GM04503 (cell line): ENCODE data around the gene CCDC82.
"Not testable (repeated sequence)": the region's sequence is repeated elsewhere in the genome, so short reads cannot be mapped to it uniquely, and the experiment has no call there.

Experiments
- DNase-seq: peaks from one replicate; pipeline ENCODE4 v3.0.0-alpha.2; 2012; ENCODE audit warnings: low read depth

CCDC82 gene

GRCh38 chr11:96389720-96390487, at the start of gene CCDC82, which contains the start of gene JRKL:
CCDC82 (minus strand) TSS chr11:96389912; CDS start chr11:96384747, 5,165 bp downstream.
JRKL (plus strand) TSS chr11:96390013; CDS start chr11:96390650, 637 bp downstream.
- peak; percentile 71 for DNase-seq

DNA sequence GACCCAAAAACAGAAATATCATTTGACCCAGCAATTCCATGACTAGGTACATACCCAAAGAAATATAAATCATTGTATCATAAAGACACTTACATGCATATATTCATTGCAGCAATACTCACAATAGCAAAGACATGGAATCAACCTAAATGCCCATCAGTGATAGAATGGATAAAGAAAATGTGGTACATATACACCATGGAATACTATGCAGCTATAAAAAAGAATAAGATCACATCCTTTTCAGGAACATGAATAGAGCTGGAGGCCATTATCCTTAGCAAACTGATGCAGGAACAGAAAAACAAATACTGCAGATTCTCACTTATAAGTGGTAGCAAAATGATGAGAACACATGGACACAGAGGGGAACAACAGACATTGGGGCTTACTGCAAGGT, 42.9 kb upstream of the CCDC82 start:
- not testable (repeated sequence) for DNase-seq

GRCh38 chr11:96430668-96431067, 41.0 kb upstream of the CCDC82 start:
- DNase-seq = no peak

- peak; percentile 12 for DNase-seq
These were observed 35.0 kb upstream of the CCDC82 start for GRCh38 chr11:96424693-96425092.

DNA sequence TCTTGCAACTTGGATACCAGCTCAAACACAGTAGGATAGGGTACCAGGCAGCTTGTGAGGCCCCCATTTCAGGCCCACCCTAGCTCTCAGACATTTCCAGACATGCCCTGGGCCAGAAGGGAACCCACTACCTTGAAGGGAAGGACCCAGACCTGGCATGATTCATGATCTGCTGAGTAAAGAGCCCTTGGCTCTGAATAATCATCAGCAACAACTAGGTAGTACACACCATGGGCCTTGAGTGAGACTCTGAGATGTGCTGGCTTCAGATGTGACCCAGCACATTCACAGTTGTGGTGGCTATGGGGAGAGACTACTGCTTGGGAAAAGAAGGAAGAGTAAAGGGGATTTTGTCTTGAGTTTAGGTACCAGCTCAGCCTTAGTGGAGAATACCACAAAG, 23.7 kb upstream of the CCDC82 start:
- no peak for DNase-seq

GRCh38 chr11:96412761-96413381, 23.2 kb upstream of the CCDC82 start:
- DNase-seq = no peak

GRCh38 chr11:96411412-96411811, 21.7 kb upstream of the CCDC82 start:
- not testable (repeated sequence) for DNase-seq

GRCh38 chr11:96400697-96401096, 11.0 kb upstream of the CCDC82 start:
- no peak for DNase-seq

GRCh38 chr11:96397863-96398262, 8.2 kb upstream of the CCDC82 start:
- DNase-seq = no peak

- no peak for DNase-seq
These were observed 6.9 kb upstream of the CCDC82 start for GRCh38 chr11:96396637-96397036.

- no peak for DNase-seq
These were observed 5.1 kb upstream of the CCDC82 start for GRCh38 chr11:96394773-96395172.

- peak; percentile 5 for DNase-seq
These were observed 4.1 kb upstream of the CCDC82 start for GRCh38 chr11:96393753-96394348.

DNA sequence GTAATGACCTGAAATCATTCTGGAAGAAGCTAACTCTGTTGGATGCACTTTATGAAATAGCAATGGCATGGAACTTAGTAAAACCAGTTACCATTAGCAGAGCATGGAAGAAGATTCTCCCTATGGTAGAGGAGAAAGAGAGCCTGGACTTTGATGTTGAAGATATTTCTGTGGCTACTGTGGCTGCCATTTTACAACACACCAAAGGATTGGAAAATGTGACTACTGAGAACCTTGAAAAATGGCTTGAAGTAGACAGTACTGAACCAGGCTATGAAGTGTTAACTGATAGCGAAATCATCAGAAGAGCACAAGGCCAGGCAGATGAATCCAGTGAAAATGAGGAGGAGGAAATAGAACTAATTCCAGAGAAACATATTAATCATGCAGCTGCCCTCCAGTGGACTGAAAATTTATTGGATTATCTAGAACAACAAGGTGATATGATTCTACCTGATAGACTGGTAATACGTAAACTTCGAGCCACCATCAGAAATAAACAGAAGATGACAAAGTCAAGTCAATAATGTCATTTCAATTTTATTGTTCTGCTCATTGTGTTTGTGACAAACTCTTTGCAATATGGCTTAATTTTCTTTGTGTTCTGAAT, 2.1 kb upstream of the CCDC82 start:
- no peak for DNase-seq

DNA sequence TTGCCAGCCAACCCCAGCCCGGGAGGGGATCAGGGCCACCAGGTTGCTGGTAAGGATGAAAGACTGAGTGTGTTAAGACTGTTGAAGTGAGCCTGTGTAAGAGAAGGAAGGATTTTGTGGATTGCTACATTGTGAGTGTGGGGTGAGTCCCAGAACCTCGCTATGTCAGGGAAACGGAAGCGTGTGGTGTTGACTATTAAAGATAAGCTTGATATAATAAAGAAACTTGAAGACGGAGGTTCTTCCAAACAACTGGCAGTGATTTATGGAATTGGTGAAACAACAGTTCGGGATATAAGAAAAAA, 728 bp upstream of the CCDC82 start:
- DNase-seq = peak; percentile 21

- DNase-seq = no peak
These were observed 607 bp downstream of the CCDC82 start for GRCh38 chr11:96388891-96389719.

GRCh38 chr11:96385187-96385586, 4.5 kb downstream of the CCDC82 start:
- DNase-seq = no peak

- DNase-seq = no peak
These were observed 5.6 kb downstream of the CCDC82 start for GRCh38 chr11:96384156-96384555.

DNA sequence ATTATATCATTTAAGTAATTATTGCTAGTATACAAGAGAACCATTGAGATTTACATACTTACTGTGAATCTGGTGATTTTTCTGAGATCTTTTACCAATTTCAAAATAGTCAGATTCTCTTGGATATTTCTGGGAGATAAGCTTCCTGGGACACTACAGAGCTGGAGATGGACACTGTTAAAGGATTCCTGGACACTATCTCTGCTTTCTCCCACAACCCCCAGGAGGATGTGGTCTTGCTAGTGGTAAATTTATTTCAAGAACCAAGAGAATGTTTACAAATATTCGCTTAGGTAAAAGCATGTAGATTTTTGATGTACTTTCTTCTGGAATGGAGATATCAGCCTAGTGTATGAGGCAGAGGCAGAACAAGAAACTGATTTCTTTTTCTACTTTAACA, 12.9 kb downstream of the CCDC82 start:
- DNase-seq = no peak

DNA sequence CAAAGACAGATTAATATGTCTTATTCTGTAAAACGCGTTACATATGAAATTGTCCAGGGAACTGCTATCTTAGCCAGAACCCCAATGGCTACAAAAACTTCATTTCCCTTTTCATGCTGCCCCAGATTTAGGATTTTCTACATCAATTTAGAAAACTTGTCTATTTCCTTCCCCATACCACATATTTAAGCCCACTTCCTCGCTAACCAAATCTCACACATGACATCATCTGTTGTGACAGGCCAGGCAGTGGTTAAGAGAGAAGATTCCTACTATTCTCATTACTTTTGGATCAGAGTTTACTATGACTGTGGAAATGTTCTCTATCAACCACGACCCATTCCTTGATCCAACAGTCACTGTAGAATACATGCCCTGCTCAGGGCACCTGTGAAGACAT, 15.9 kb downstream of the CCDC82 start:
- no peak for DNase-seq

- DNase-seq = no peak
These were observed 22.4 kb downstream of the CCDC82 start for GRCh38 chr11:96367342-96367741.

DNA sequence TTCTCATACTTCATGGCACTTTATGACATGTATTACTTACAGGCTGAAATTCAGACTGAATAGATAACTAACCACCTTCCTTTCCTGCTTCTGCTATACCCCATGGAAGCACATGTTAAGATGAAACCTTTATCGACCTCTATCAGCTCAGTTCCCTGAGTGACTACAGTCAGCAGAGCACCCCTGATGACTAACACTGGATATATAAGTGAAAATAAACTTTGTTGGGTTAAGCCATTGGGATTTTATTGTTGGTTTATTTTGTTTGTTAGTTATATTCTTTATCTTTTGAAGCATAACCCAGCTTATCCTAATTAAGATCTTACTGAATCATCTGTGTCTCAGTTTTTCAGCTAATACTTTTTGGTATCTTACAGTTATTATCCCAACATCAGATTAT, 23.7 kb downstream of the CCDC82 start:
- DNase-seq = no peak

DNA sequence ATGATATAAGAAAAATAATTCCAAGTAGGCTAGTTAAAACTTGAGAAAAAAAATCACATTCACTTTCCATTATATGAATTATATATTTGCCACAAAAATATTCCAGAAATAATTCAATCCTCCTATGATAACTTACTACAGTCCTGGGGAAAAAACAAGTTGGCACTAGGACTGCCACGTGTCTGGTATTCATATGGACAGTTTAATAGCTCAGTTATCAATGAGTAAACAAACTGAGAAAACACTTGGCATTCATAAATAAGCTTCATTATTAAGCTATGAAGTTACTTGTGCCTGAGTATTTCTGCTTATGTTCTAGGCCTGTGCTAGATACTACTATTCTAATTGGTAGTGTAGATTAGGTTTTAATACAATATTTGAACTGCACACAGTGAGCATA, 24.2 kb downstream of the CCDC82 start:
- no peak for DNase-seq
